SK-N-SH (cell line): ENCODE measurements around the gene GABRB1.

Source experiments
- EP300 ChIP-seq, 2 experiments: IDR thresholded peaks; 2 replicates each; pipeline versions ENCODE4 v1.4.0 to v1.6.1; 2012; ENCODE audit warnings: borderline replicate concordance in 1 of 2, low read depth in 1 of 2, low read length in 1 of 2
- FOSL2 ChIP-seq: IDR thresholded peaks from 2 replicates; pipeline ENCODE4 v1.4.0; 2012; ENCODE audit warnings: low read depth, mild to moderate bottlenecking, moderate library complexity, borderline replicate concordance
- GABPA ChIP-seq: IDR thresholded peaks from 2 replicates; pipeline ENCODE4 v1.4.0; 2012; ENCODE audit warnings: low read depth, mild to moderate bottlenecking
- MXI1 ChIP-seq: IDR thresholded peaks from 2 replicates; pipeline ENCODE4 v1.6.1; 2012; ENCODE audit warnings: mild to moderate bottlenecking, low read depth, low read length, improper control_type of control experiment
- POLR2AphosphoS5 ChIP-seq: IDR thresholded peaks from 2 replicates; pipeline ENCODE4 v1.6.1; 2012; ENCODE audit warnings: low read depth, low read length
- RAD21 ChIP-seq: IDR thresholded peaks from 2 replicates; pipeline ENCODE4 v1.6.1; 2012; ENCODE audit warnings: mild to moderate bottlenecking, low read length
- RFX5 ChIP-seq: IDR thresholded peaks from 2 replicates; pipeline ENCODE4 v1.6.1; 2012; ENCODE audit warnings: mild to moderate bottlenecking, improper control_type of control experiment, low read length
- TAF1 ChIP-seq: IDR thresholded peaks from 2 replicates; pipeline ENCODE4 v1.6.1; 2012; ENCODE audit warnings: low read depth, mild to moderate bottlenecking, low read length, moderate library complexity, borderline replicate concordance
- TCF12 ChIP-seq: IDR thresholded peaks from 2 replicates; pipeline ENCODE4 v1.4.0; 2012
- TF ChIP-seq, protein P1 (sequence below): fragments of 150-350 bp; IDR thresholded peaks from 2 replicates; pipeline ENCODE4 v1.6.1; 2017; ENCODE audit warnings: antibody characterized with exemption, low read length, low read depth, borderline replicate concordance
- TF ChIP-seq, protein P2 (sequence below): fragments of 200-600 bp; sonication (generic); IDR thresholded peaks from 2 replicates; pipeline ENCODE4 v1.6.1; 2017; ENCODE audit warnings: antibody characterized with exemption, mild to moderate bottlenecking, moderate library complexity
- TF ChIP-seq, protein P3 (sequence below): IDR thresholded peaks from 2 replicates; pipeline ENCODE4 v1.4.0; 2012; ENCODE audit warnings: low read depth, borderline replicate concordance

DNA sequence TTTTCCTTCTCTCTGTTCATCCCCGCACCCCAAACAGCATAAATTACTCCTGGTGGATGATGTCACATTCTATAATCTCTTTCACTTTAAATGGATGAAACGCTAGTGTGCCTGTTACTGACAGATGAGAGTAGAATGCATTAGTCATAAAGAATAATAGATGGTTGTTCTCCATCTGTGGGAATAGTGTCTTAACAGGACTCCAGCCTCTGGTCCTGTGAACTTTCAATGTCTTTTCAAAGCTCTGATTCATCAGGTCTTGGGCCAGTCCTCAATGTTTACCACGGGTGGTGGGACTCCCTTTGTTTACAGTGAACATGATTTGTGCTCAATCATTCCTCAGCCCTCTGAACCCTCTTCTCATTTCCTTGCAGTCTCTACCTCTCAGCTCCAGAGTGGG is 182.6 kb downstream of the GABRB1 start:
- TF ChIP-seq, protein P1, sequence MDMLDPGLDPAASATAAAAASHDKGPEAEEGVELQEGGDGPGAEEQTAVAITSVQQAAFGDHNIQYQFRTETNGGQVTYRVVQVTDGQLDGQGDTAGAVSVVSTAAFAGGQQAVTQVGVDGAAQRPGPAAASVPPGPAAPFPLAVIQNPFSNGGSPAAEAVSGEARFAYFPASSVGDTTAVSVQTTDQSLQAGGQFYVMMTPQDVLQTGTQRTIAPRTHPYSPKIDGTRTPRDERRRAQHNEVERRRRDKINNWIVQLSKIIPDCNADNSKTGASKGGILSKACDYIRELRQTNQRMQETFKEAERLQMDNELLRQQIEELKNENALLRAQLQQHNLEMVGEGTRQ: no peak
- TF ChIP-seq TCF12: peak; percentile 99
- peak; percentile 96 for TF ChIP-seq FOSL2
- TF ChIP-seq, protein P2, sequence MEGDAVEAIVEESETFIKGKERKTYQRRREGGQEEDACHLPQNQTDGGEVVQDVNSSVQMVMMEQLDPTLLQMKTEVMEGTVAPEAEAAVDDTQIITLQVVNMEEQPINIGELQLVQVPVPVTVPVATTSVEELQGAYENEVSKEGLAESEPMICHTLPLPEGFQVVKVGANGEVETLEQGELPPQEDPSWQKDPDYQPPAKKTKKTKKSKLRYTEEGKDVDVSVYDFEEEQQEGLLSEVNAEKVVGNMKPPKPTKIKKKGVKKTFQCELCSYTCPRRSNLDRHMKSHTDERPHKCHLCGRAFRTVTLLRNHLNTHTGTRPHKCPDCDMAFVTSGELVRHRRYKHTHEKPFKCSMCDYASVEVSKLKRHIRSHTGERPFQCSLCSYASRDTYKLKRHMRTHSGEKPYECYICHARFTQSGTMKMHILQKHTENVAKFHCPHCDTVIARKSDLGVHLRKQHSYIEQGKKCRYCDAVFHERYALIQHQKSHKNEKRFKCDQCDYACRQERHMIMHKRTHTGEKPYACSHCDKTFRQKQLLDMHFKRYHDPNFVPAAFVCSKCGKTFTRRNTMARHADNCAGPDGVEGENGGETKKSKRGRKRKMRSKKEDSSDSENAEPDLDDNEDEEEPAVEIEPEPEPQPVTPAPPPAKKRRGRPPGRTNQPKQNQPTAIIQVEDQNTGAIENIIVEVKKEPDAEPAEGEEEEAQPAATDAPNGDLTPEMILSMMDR: no peak
- TF ChIP-seq GABPA: no peak
- TF ChIP-seq TAF1: no peak
- no peak for TF ChIP-seq RFX5
- TF ChIP-seq EP300 (IDR thresholded peaks at IDR 0.05; ENCODE audit: borderline replicate concordance in 1 of 2, low read depth in 1 of 2, low read length in 1 of 2): peak; percentile 72 to 96
- TF ChIP-seq RAD21: no peak
- TF ChIP-seq MXI1: no peak
- TF ChIP-seq POLR2AphosphoS5: peak; percentile 85; the same call in 1 of the 2 replicates
- TF ChIP-seq, protein P3, sequence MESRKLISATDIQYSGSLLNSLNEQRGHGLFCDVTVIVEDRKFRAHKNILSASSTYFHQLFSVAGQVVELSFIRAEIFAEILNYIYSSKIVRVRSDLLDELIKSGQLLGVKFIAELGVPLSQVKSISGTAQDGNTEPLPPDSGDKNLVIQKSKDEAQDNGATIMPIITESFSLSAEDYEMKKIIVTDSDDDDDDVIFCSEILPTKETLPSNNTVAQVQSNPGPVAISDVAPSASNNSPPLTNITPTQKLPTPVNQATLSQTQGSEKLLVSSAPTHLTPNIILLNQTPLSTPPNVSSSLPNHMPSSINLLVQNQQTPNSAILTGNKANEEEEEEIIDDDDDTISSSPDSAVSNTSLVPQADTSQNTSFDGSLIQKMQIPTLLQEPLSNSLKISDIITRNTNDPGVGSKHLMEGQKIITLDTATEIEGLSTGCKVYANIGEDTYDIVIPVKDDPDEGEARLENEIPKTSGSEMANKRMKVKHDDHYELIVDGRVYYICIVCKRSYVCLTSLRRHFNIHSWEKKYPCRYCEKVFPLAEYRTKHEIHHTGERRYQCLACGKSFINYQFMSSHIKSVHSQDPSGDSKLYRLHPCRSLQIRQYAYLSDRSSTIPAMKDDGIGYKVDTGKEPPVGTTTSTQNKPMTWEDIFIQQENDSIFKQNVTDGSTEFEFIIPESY: peak; percentile 56
